GM19239 (cell line): Measurements from ENCODE around the gene KLK1.
"Not testable (repeated sequence)": the region's sequence is repeated elsewhere in the genome, so short reads cannot be mapped to it uniquely, and the experiment has no call there.

Experiments used
- DNase-seq: peaks from one replicate; pipeline ENCODE4 v3.0.0; 2011; ENCODE audit warnings: low spot score; ENCODE audit not compliant: insufficient read length
- FAIRE-seq: peaks from 2 replicates; lab custom pipeline; 2011; peaks lifted over from hg19 to GRCh38; lab: Jason Lieb, UNC

Gene KLK1

GRCh38 chr19:50772912-50773311, 50.7 kb downstream of the KLK1 start:
- not testable (repeated sequence) for FAIRE-seq, DNase-seq

DNA sequence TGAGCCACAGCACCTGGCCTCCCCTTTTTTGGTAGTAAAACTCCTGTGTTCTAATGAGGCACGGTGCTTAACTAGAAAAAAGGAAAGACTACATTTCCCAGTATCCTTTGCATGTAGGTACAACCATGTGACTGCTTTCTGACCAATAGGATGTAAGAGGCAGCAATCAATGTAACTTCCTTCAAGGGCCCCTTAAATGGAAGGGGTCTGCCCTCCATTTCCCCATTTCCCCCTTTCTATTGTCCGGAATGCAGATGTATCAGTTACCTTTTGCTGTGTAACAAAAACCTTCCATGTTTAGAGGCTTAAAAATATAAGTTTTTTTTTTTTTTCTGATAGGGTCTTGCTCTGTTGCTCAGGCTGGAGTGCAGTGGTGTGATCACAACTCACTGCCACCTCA, 51.1 kb downstream of the KLK1 start:
- FAIRE-seq, result no peak
- DNase-seq, result no peak

GRCh38 chr19:50770888-50771287, 52.7 kb downstream of the KLK1 start:
- no peak for FAIRE-seq

GRCh38 chr19:50770164-50770563, 53.4 kb downstream of the KLK1 start, which contains the start of gene GPR32:
Gene GPR32 (plus strand): TSS chr19:50770464. CDS start chr19:50770601, 137 bp downstream.
- DNase-seq, FAIRE-seq: not testable (repeated sequence)

More at GRCh38 chr19:50770888-50771287, 52.7 kb downstream of the KLK1 start:
- DNase-seq, result no peak
